Measurements from ENCODE around the gene DUOX1.

- no peak for TF ChIP-seq CTCF (conservative IDR thresholded peaks at IDR 0.05)
- no peak for TF ChIP-seq EZH2 (IDR thresholded peaks at IDR 0.05; ENCODE audit: low read depth)
These were observed 47.5 kb downstream of the DUOX1 start for GRCh38 chr15:45177285-45177684.

All from PC-9 (cell line).